Breast epithelium (tissue), 4 donors: ENCODE measurements around the gene DPH5. TPM values are rescaled to one million over a fixed set of nuclear protein-coding genes. Genes with fewer than 3 reads are reported as not detected.
A peak's percentile ranks its signal among the peaks of the same experiment; 100 is the strongest.
"Not testable (repeated sequence)": the region's sequence is repeated elsewhere in the genome, so short reads cannot be mapped to it uniquely, and the experiment has no call there.

Experiments
- DNase-seq, 2 donors: peaks; one replicate each; pipeline ENCODE4 v3.0.0-alpha.2; 2019; ENCODE audit warnings: low spot score in 2 of 2
- H3K27ac ChIP-seq, 2 donors: fragments of 200-600 bp; sonication (generic) in 1 of 2; one replicate each; pipeline ENCODE4 v1.5.1; 2016 to 2019; ENCODE audit warnings: mild to moderate bottlenecking in 1 of 2
- H3K27me3 ChIP-seq, 2 donors: fragments of 200-600 bp; sonication (generic) in 1 of 2; one replicate each; pipeline versions ENCODE4 v1.5.1 to v1.6.0; 2017 to 2019; ENCODE audit warnings: control low read depth in 1 of 2, mild to moderate bottlenecking in 1 of 2
- H3K36me3 ChIP-seq: fragments of 200-600 bp; one replicate; pipeline ENCODE4 v1.5.1; 2019
- H3K4me1 ChIP-seq, 2 donors: fragments of 200-600 bp; sonication (generic); one replicate each; pipeline ENCODE4 v1.5.1; 2016 to 2019; ENCODE audit warnings: control low read depth in 1 of 2
- H3K4me3 ChIP-seq, 3 donors: fragments of 200-600 bp; sonication (generic); 1 replicate in 2 of 3; 2 replicates in 1 of 3; pipeline ENCODE4 v1.5.1; 2016 to 2019; ENCODE audit warnings: mild to moderate bottlenecking in 3 of 3, moderate library complexity in 2 of 3
- H3K9me3 ChIP-seq, 2 donors: fragments of 200-600 bp; sonication (generic) in 1 of 2; one replicate each; pipeline ENCODE4 v1.5.1; 2016 to 2019; ENCODE audit warnings: control low read depth in 1 of 2
- POLR2A ChIP-seq: fragments of 450-650 bp; IDR thresholded peaks from one replicate; pipeline ENCODE4 v1.6.1; 2016; ENCODE audit warnings: antibody characterized with exemption, mild to moderate bottlenecking, moderate library complexity
- POLR2AphosphoS5 ChIP-seq, 3 donors: sonication (generic); formaldehyde crosslinking; IDR thresholded peaks; one replicate each; pipeline ENCODE4 v1.6.1; 2017; ENCODE audit warnings: antibody characterized with exemption in 3 of 3
- intact Hi-C: fragments of 100-400 bp; cut with DNase I; formaldehyde crosslinking; loops from one replicate; pipeline ENCODE4 v1.15.1; 2023; ENCODE audit warnings: low total_unique reads
- total RNA-seq, 3 donors: library from RNA; depleted of rRNA; stranded (reverse); fragments of >200 nt; gene quantifications; one replicate each; pipeline ENCODE4 v1.1.0, GENCODE V29; 2016
- TF ChIP-seq, protein P1 (sequence below), 3 donors: fragments of 450-650 bp; IDR thresholded peaks; one replicate each; pipeline ENCODE4 v1.5.1; 2016 to 2017; ENCODE audit warnings: antibody characterized with exemption in 3 of 3, mild to moderate bottlenecking in 3 of 3, moderate library complexity in 3 of 3

Gene DPH5
- total RNA-seq, 3 donors from 2014 or later: 19.2 to 26.1 (median 25.9) TPM

DNA sequence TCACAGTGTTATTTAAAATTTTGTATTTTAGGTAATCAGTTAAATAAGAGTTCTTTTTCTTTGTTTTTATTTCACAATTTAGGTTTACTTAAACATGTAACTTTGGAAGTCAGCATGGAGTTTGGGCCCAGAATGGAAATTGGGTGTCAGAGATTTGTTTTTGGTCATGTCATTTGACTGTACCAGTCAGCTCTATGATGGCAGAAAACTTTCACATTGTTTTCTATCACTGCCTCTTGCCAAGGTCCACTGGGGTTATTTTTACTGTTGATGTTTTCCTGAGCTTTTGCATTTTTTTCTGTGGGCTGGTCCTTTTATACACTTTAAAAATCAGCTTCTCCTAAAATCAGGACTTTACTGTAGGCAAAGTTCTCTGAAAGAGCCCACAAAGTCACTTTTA lies 75.2 kb downstream of the DPH5 start:
- Histone ChIP-seq H3K9me3 (no peaks in the 10 kb centered on the region), H3K4me1 (no peaks in the 10 kb centered on the region), H3K36me3 (no peaks in the 10 kb centered on the region), H3K27me3 (no peaks in the 10 kb centered on the region), H3K27ac (no peak overlapping the region), H3K4me3 (no peak overlapping the region)
- DNase-seq: no peak
- intact Hi-C loops: no loop called here
- TF ChIP-seq POLR2A (no peak), POLR2AphosphoS5 (IDR thresholded peaks at IDR 0.05) (no peak)
- TF ChIP-seq, protein P1, sequence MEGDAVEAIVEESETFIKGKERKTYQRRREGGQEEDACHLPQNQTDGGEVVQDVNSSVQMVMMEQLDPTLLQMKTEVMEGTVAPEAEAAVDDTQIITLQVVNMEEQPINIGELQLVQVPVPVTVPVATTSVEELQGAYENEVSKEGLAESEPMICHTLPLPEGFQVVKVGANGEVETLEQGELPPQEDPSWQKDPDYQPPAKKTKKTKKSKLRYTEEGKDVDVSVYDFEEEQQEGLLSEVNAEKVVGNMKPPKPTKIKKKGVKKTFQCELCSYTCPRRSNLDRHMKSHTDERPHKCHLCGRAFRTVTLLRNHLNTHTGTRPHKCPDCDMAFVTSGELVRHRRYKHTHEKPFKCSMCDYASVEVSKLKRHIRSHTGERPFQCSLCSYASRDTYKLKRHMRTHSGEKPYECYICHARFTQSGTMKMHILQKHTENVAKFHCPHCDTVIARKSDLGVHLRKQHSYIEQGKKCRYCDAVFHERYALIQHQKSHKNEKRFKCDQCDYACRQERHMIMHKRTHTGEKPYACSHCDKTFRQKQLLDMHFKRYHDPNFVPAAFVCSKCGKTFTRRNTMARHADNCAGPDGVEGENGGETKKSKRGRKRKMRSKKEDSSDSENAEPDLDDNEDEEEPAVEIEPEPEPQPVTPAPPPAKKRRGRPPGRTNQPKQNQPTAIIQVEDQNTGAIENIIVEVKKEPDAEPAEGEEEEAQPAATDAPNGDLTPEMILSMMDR (IDR thresholded peaks at IDR 0.05): no peak

- H3K27me3 ChIP-seq, intact Hi-C loops, H3K4me3 ChIP-seq, H3K9me3 ChIP-seq, H3K36me3 ChIP-seq, H3K4me1 ChIP-seq, H3K27ac ChIP-seq: not testable (repeated sequence)
- DNase-seq: peak; percentile 32 to 72
Measured at GRCh38 chr1:100949515-100950158, 75.9 kb downstream of the DPH5 start.

- H3K36me3 ChIP-seq, H3K27me3 ChIP-seq, H3K9me3 ChIP-seq, H3K4me1 ChIP-seq, H3K4me3 ChIP-seq, H3K27ac ChIP-seq, intact Hi-C loops, DNase-seq: not testable (repeated sequence)
Measured at GRCh38 chr1:100948721-100949405, 76.7 kb downstream of the DPH5 start.

- intact Hi-C loops, DNase-seq, H3K27ac ChIP-seq, H3K4me1 ChIP-seq, H3K36me3 ChIP-seq, H3K9me3 ChIP-seq, H3K27me3 ChIP-seq, H3K4me3 ChIP-seq: not testable (repeated sequence)
Measured at GRCh38 chr1:100947816-100948215, 77.8 kb downstream of the DPH5 start.

DNA sequence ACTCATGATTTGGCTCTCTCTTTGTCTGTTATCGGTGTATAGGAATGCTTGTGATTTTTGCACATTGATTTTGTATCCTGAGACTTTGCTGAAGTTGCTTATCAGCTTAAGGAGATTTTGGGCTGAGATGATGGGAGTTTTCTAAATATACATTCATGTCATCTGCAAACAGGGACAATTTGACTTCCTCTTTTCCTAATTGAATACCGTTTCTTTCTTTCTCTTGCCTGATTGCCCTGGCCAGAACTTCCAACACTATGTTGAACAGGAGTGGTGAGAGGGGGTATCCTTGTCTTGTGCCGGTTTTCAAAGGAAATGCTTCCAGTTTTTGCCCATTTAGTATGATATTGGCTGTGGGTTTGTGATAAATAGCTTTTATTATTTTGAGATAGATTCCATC lies 79.5 kb downstream of the DPH5 start:
- H3K27me3 ChIP-seq, H3K36me3 ChIP-seq, H3K27ac ChIP-seq, H3K9me3 ChIP-seq, H3K4me1 ChIP-seq, DNase-seq, intact Hi-C loops, H3K4me3 ChIP-seq: not testable (repeated sequence)

- H3K9me3 ChIP-seq: no peaks in the 10 kb centered on the region
- intact Hi-C loops: no loop called here
- no peak overlapping the region for H3K4me3 ChIP-seq
- no peak overlapping the region for H3K27ac ChIP-seq
- no peak for DNase-seq
- no peaks in the 10 kb centered on the region for H3K4me1 ChIP-seq
- H3K36me3 ChIP-seq: no peaks in the 10 kb centered on the region
- H3K27me3 ChIP-seq: no peaks in the 10 kb centered on the region
- no peak for TF ChIP-seq POLR2A
- TF ChIP-seq, protein P1 (IDR thresholded peaks at IDR 0.05): no peak
- TF ChIP-seq POLR2AphosphoS5 (IDR thresholded peaks at IDR 0.05): no peak
Measured at GRCh38 chr1:100943533-100943932, 82.1 kb downstream of the DPH5 start.

DNA sequence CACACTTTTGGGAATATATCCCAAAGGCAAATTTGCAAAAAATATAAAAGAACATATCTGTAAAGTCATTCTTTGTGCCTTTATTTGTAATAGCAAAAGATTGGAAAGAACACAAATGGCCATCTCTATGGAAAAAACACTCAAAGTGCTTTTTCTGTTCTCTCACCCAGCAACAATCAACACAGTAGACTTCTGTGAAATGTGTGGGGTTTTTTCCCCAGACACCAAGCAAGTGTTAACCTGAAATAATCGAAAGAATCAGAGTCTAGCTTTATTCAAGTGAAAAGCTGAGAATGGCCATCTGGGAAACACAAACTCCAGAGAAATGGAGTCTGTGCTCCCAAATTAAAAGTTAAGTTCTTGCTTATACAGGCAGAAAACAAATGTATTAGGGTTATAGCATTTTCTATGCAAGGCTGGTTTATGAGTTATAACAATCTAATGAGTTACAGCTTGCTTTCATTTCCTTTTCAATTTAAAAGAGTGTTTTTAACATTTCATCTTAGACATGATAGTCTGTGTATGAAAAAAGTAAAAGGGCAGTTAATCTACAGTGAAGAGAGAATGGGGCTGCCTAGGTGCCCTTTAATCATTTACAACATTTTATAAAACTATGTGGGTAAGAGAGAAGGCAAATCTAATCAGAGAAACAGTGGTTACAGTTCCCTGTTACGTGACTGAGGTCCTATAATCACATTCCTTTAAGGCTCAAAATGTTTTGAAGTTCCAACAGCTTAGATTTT lies 83.1 kb downstream of the DPH5 start:
- H3K27me3 ChIP-seq: no peaks in the 10 kb centered on the region
- TF ChIP-seq POLR2AphosphoS5 (IDR thresholded peaks at IDR 0.05) (no peak), POLR2A (no peak)
- TF ChIP-seq, protein P1 (IDR thresholded peaks at IDR 0.05): no peak
- H3K4me3 ChIP-seq: no peak overlapping the region
- no peaks in the 10 kb centered on the region for H3K9me3 ChIP-seq
- H3K27ac ChIP-seq: no peak overlapping the region
- no peaks in the 10 kb centered on the region for H3K4me1 ChIP-seq
- intact Hi-C loops: no loop called here
- no peaks in the 10 kb centered on the region for H3K36me3 ChIP-seq
- no peak for DNase-seq
